Left lung (tissue), 10 donors: ENCODE measurements around the gene SYNE3. TPM values are rescaled to one million over a fixed set of nuclear protein-coding genes. Genes with fewer than 3 reads are reported as not detected.
A peak's percentile ranks its signal among the peaks of the same experiment; 100 is the strongest.

Experiments used
- ATAC-seq: fragments of 200-7000 bp; cut with Tn5 transposase; one replicate; pipeline ENCODE4 v1.9.1; 2020; ENCODE audit warnings: moderate library complexity
- DNase-seq, 4 donors: peaks; one replicate each; pipeline ENCODE4 v3.0.0-alpha.2; 2013 to 2020
- H3K27ac ChIP-seq, 2 donors: fragments of 200-600 bp; sonication (generic) in 1 of 2; one replicate each; pipeline versions ENCODE4 v1.5.0 to v1.8.0; 2020 to 2021
- H3K27me3 ChIP-seq, 2 donors: fragments of 200-600 bp; sonication (generic) in 1 of 2; one replicate each; pipeline versions ENCODE4 v1.5.0 to v1.8.0; 2020 to 2021
- H3K36me3 ChIP-seq, 2 donors: fragments of 200-600 bp; sonication (generic) in 1 of 2; one replicate each; pipeline versions ENCODE4 v1.5.0 to v1.8.0; 2020 to 2021
- H3K4me1 ChIP-seq, 2 donors: fragments of 200-600 bp; one replicate each; pipeline ENCODE4 v1.8.0; 2021
- H3K4me3 ChIP-seq, 2 donors: fragments of 200-600 bp; sonication (generic) in 1 of 2; one replicate each; pipeline versions ENCODE4 v1.5.0 to v1.8.0; 2020 to 2021; ENCODE audit warnings: mild to moderate bottlenecking in 1 of 2
- H3K9me3 ChIP-seq, 2 donors: fragments of 200-600 bp; sonication (generic) in 1 of 2; one replicate each; pipeline versions ENCODE4 v1.5.0 to v1.8.0; 2020 to 2021
- CTCF ChIP-seq, 2 donors: fragments of 200-600 bp; sonication (generic) in 1 of 2; IDR thresholded peaks; one replicate each; pipeline versions ENCODE4 v1.5.0 to v1.8.0; 2021; ENCODE audit warnings: antibody characterized with exemption in 2 of 2
- intact Hi-C, 2 donors: fragments of 100-400 bp; cut with DNase I; formaldehyde crosslinking; loops; one replicate each; pipeline versions ENCODE4 v1.11.2 to v1.14.2; 2022
- polyA plus RNA-seq, 6 donors: library from polyadenylated mRNA; unstranded; fragments of 120-200 nt; gene quantifications; one replicate each; pipeline ENCODE4 v1.2.1, GENCODE V29; 2013; ENCODE audit not compliant: insufficient read length in 6 of 6
- total RNA-seq, 2 donors: library from RNA; stranded (reverse); fragmentation: NEBNext Ultra II Directional; extraction: Animal tissue kit (Norgen Biotek cat#: 25700); gene quantifications; one replicate each; pipeline ENCODE4 v1.2.1, GENCODE V29; 2021
- donor health status: DM: no; HTN: yes; CAD: no.
- donor health status: DM: no; HTN: no; CAD: no.

SYNE3 gene
- total and polyA plus RNA-seq, 8 donors = 2.2 to 25.4 (median 3.1) TPM

- no peak for TF ChIP-seq CTCF (IDR thresholded peaks at IDR 0.05)
- H3K27me3 ChIP-seq = no peaks in the 10 kb centered on the region
- no peaks in the 10 kb centered on the region for H3K9me3 ChIP-seq
- intact Hi-C loops = no loop called here
- ATAC-seq (no peak), DNase-seq (no peak)
- H3K4me3 ChIP-seq = no peak overlapping the region
- H3K27ac ChIP-seq = no peak overlapping the region
- peaks cover 20 to 84% of the 10 kb centered on the region in 2 donors for H3K4me1 ChIP-seq
- peaks cover 0 to 17% of the 10 kb centered on the region in 2 donors for H3K36me3 ChIP-seq
These were observed 16.2 kb downstream of the SYNE3 start for GRCh38 chr14:95500201-95500681.

GRCh38 chr14:95499354-95499750 lies 17.1 kb downstream of the SYNE3 start:
- ATAC-seq = no peak
- Histone ChIP-seq H3K4me3 (no peak overlapping the region), H3K4me1 (peaks cover 20 to 84% of the 10 kb centered on the region in 2 donors), H3K27me3 (no peaks in the 10 kb centered on the region), H3K27ac (no peak overlapping the region), H3K36me3 (peaks cover 0 to 17% of the 10 kb centered on the region in 2 donors), H3K9me3 (no peaks in the 10 kb centered on the region)
- DNase-seq = no peak
- no peak for TF ChIP-seq CTCF (IDR thresholded peaks at IDR 0.05)
- intact Hi-C loops = no loop called here

- Histone ChIP-seq H3K9me3 (no peaks in the 10 kb centered on the region), H3K27ac (no peak overlapping the region), H3K36me3 (peaks cover 0 to 17% of the 10 kb centered on the region in 2 donors), H3K4me1 (peaks cover 20 to 86% of the 10 kb centered on the region in 2 donors), H3K4me3 (no peak overlapping the region), H3K27me3 (no peaks in the 10 kb centered on the region)
- ATAC-seq = no peak
- TF ChIP-seq CTCF (IDR thresholded peaks at IDR 0.05) = no peak
- peak in 2 of 4 donors; percentile 49 to 75 for DNase-seq
- intact Hi-C loops = no loop called here
These were observed 17.7 kb downstream of the SYNE3 start for GRCh38 chr14:95498622-95499353.

- no peak for ATAC-seq
- no peak for DNase-seq
- H3K27ac ChIP-seq = peak overlapping the region in 1 of 2 donors; percentile 76
- no peaks in the 10 kb centered on the region for H3K27me3 ChIP-seq
- no peak for TF ChIP-seq CTCF (IDR thresholded peaks at IDR 0.05)
- H3K4me1 ChIP-seq = peaks cover 20 to 78% of the 10 kb centered on the region in 2 donors
- peaks cover 0 to 17% of the 10 kb centered on the region in 2 donors for H3K36me3 ChIP-seq
- H3K9me3 ChIP-seq = no peaks in the 10 kb centered on the region
- no peak overlapping the region for H3K4me3 ChIP-seq
- intact Hi-C loops = no loop called here
These were observed 18.9 kb downstream of the SYNE3 start for GRCh38 chr14:95497561-95498011.

GRCh38 chr14:95496690-95497259 lies 19.7 kb downstream of the SYNE3 start:
- DNase-seq (peak in 1 of 4 donors; percentile 37), ATAC-seq (peak; percentile 55)
- peaks cover 20 to 70% of the 10 kb centered on the region in 2 donors for H3K4me1 ChIP-seq
- no peak overlapping the region for H3K4me3 ChIP-seq
- no peaks in the 10 kb centered on the region for H3K9me3 ChIP-seq
- no peaks in the 10 kb centered on the region for H3K27me3 ChIP-seq
- TF ChIP-seq CTCF (IDR thresholded peaks at IDR 0.05) = no peak
- peaks cover 0 to 17% of the 10 kb centered on the region in 2 donors for H3K36me3 ChIP-seq
- H3K27ac ChIP-seq = peak overlapping the region; percentile 36 to 76
- intact Hi-C loops = no loop called here
